MM.1S (cell line): ENCODE data around the gene PRTG.

Experiments used
- CTCF ChIP-seq: fragments of 300-600 bp; sonication (generic); IDR thresholded peaks from 2 replicates; pipeline ENCODE4 v1.5.1; 2016; ENCODE audit warnings: antibody characterized with exemption, low read length, mixed read lengths
- EZH2 ChIP-seq: fragments of 300-600 bp; sonication (generic); optimal IDR thresholded peaks from 2 replicates; pipeline ENCODE3; 2017; ENCODE audit warnings: low read depth, mild to moderate bottlenecking, antibody characterized with exemption, low read length, mixed read lengths
- EZH2phosphoT487 ChIP-seq: fragments of 300-600 bp; sonication (generic); IDR thresholded peaks from 2 replicates; pipeline ENCODE4 v1.6.1; 2018; ENCODE audit warnings: antibody characterized with exemption, low read length

DNA sequence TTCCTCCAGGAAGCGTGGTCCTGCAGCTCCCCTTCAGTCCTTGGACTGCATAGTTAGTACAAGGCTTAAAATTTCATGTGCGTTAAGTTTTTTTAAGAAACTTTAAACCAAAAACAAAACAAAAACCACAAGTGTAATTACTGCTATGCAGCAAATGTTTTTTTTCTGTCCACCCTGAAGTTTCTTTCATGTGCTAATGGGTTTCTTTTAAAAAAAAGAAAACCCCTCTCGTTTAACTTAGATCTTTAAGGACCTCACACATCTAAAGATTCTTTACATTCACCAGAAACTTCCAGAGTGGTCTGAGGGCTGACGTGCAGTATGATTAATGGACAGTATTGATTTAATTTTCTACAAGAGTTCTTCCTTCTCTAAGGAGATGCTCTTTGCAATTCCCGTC lies 82.8 kb downstream of the PRTG start:
- TF ChIP-seq CTCF (no peak), EZH2phosphoT487 (no peak), EZH2 (no peak)
